Measurements from ENCODE around the gene PRKG1.

GRCh38 chr10:51363415-51363814 lies 289.1 kb downstream of the PRKG1 start:
- no peak for TF ChIP-seq CTCF (IDR thresholded peaks at IDR 0.05)
- TF ChIP-seq POLR2A (IDR thresholded peaks at IDR 0.05), result no peak

Data from Peyer's patch (tissue), 4 donors.